GM06990 (cell line): Measurements from ENCODE around the gene SMIM22.

Experiments
- DNase-seq: peaks from one replicate; pipeline ENCODE4 v3.0.0-alpha.2; 2011; ENCODE audit not compliant: insufficient read length; ENCODE audit errors: extremely low read depth
- H3K27me3 ChIP-seq: replicated peaks from 2 replicates; pipeline ENCODE4 v1.6.0; 2011; ENCODE audit warnings: low read length; ENCODE audit not compliant: control insufficient read depth, insufficient read depth
- H3K36me3 ChIP-seq: 2 replicates; pipeline ENCODE4 v1.5.1; 2011; ENCODE audit warnings: low read length; ENCODE audit not compliant: control insufficient read depth, insufficient read depth
- H3K4me3 ChIP-seq: replicated peaks from 2 replicates; pipeline ENCODE4 v1.5.1; 2011; ENCODE audit warnings: low read depth, mild to moderate bottlenecking, control low read depth, low read length
- CTCF ChIP-seq: IDR thresholded peaks from 2 replicates; pipeline ENCODE4 v1.5.1; 2011; ENCODE audit warnings: low read length, control low read depth, mild to moderate bottlenecking, inconsistent platforms; ENCODE audit not compliant: insufficient read depth, poor library complexity, severe bottlenecking

SMIM22 gene

GRCh38 chr16:4787627-4788482, 7.3 kb upstream of the SMIM22 start, which contains the start of gene SEPTIN12:
Gene SEPTIN12, minus strand, starts transcription at chr16:4788345. Its CDS starts 700 bp downstream, at chr16:4787645.
- no peak for DNase-seq
- TF ChIP-seq CTCF: no peak
- no peak within 1 kb of the TSS for H3K4me3 ChIP-seq
- no peaks in the 10 kb centered on the region for H3K36me3 ChIP-seq
- no peaks in the 10 kb centered on the region for H3K27me3 ChIP-seq

DNA sequence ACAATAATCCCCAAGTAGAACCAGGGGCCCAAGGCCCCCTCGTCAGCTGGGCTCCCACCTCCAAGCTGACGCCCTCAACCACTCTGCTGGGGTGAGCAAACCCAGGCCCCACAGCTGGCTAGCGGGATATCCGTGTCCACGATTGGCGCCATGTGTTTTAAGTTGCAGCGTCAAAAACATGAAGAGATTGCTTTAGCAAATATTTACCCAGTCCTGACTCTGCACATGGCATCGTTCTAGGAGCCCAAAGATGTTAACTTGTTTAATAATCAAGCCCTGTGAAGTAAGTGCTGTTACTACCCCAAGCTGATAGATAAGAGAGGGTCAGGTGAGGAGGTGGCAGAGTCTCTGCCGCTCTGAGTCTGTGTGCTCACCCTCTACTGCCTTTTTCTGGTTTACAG, 6.7 kb upstream of the SMIM22 start:
- no peak for DNase-seq
- Histone ChIP-seq H3K36me3 (no peaks in the 10 kb centered on the region), H3K4me3 (no peak overlapping the region), H3K27me3 (no peaks in the 10 kb centered on the region)
- no peak for TF ChIP-seq CTCF

DNA sequence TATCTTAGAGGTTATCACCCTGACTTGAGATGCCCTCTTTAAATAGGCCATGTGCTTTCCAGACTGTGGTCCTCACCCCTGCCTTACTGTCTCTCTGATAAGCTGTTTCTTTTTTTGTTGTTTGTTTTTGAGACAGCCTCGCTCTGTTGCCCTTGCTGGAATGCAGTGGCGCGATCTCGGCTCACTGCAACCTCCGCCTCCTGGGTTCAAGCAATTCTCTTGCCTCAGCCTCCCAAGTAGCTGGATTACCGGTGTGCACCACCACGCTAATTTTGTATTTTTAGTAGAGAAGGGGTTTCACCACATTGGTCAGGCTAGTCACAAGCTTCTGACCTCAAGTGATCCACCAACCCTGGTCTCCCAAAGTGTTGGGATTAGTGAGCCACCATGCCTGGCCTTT, 6.3 kb upstream of the SMIM22 start:
- H3K4me3 ChIP-seq: no peak overlapping the region
- no peaks in the 10 kb centered on the region for H3K36me3 ChIP-seq
- no peak for DNase-seq
- H3K27me3 ChIP-seq: no peaks in the 10 kb centered on the region
- TF ChIP-seq CTCF: no peak

DNA sequence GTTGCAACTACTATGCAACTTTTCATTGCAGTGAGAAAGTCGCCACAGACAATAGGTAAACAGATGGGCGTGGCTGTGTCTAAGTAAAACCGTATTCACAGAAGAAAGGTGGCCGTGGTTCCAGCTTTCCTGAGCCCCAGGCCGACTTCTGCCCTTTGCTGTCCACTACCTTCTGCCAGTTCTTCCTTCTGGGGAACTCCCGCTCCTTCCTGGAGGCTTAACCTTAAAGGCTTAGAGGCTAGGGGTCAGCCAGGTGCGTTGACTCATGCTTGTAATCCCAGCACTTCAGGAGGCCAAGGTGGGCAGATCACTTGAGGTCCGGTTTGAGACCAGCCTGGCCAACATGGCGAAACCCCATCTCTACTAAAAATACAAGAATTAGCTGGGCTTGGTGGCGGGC, 4.9 kb upstream of the SMIM22 start:
- no peaks in the 10 kb centered on the region for H3K36me3 ChIP-seq
- DNase-seq: no peak

DNA sequence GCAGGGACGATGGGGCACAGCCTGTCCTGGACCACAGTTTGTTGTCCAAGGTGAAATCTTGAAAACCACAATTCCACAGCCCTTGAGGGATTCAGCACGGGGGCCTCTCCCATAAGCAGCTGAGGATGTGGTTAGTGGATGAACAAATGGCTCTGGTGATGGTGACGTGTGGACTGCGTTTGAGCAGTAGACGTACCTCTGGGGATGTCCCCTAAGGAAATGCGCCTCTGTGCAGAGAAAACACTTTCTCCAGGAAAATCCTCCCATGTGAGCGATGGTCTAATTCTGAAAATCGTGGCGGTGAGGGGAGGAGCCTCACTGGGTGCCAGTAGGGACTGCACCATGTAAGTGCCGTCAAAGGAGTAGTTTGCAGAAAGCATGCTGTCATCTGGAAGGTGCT, 4.3 kb upstream of the SMIM22 start:
- Histone ChIP-seq H3K27me3 (no peaks in the 10 kb centered on the region), H3K4me3 (no peak overlapping the region), H3K36me3 (no peaks in the 10 kb centered on the region)
- no peak for TF ChIP-seq CTCF
- DNase-seq: no peak

More for the DNA sequence above, 4.9 kb upstream of the SMIM22 start:
- H3K4me3 ChIP-seq: no peak overlapping the region
- H3K27me3 ChIP-seq: no peaks in the 10 kb centered on the region
- no peak for TF ChIP-seq CTCF
